ENCODE data around the gene HOXD9.

Gene HOXD9

DNA sequence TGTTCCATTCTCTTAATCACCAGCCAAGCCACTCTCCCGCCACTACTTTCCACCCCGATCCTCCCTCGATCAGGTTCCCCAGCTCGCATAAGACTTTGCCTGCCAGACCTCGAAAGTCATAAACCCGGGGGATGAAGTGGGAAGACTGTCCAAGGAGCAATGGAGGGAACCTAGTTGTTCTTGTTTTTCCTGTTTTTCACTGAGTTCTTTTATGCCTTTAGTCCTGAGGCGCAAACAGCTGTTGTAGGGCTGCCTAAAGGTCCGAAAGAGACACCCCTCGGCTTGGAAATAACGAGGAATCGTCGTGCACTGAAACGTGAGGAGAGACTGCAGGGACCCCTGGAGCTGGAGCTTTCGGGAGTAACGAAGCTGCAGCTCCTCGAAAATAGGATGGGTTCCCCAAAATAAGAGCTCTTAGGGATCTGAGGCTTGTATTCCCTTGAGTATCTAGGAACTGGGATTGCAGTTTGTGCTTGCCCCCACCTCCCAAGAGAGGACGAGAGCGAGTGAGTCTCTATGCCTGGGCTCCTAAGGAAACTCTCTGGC lies 24.6 kb upstream of the HOXD9 start:
- Histone ChIP-seq H3K4me1 (peaks cover 9% of the 10 kb centered on the region), H3K9ac (no peak overlapping the region), H3K27ac (no peak overlapping the region), H3K36me3 (no peaks in the 10 kb centered on the region), H3K4me2 (peak overlapping the region; percentile 78), H3K27me3 (peaks cover 100% of the 10 kb centered on the region), H4K20me1 (peaks cover 93% of the 10 kb centered on the region), H3K9me3 (peaks cover 48% of the 10 kb centered on the region), H3K4me3 (peak overlapping the region; percentile 59; the same call in 1 of the 2 replicates)
- no peak for TF ChIP-seq Cebpa-rat (IDR thresholded peaks at IDR 0.05)

DNA sequence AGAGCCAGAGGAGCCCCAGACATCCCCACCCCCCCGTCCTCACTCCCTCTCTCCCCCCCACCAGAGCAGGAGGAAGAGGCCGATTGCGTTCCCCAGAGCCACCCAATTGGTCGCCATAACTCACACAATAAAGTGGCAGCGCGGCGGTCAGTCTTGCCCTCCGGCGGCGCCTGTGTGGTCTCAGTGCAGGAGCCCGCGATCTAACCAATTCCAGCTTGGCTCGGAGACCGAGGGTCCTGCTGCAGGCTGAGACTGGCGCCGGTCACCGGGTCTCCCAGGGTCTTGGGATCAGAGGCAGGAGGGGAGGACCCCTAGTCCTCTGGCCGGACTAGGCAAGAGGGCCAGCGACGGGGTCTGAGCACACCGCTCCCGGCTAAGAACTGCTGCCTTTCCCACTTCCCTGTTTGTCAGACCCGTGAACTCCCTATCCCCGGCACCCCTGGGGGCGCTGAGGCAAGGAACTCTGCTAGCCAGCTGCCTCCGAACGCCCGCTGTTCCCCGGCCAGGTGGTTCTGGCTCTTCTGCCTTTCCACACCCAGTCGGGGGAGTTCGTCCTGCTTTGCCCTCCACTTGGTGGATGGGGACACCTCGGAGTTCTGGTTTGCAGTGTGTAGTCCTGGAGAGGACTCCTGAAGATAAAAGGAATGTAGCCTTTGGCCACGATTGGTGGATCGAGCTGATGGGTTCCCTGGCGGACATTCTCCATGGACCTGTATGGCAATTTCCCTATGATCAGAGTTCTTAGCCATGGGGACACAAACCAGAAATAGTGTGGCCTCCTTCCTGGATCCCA lies 24.0 kb upstream of the HOXD9 start:
- peaks cover 92% of the 10 kb centered on the region for H4K20me1 ChIP-seq
- peaks cover 9% of the 10 kb centered on the region for H3K4me1 ChIP-seq
- H3K4me2 ChIP-seq: no peak overlapping the region
- no peak overlapping the region for H3K4me3 ChIP-seq
- H3K36me3 ChIP-seq: no peaks in the 10 kb centered on the region
- H3K27me3 ChIP-seq: peaks cover 100% of the 10 kb centered on the region
- no peak overlapping the region for H3K9ac ChIP-seq
- H3K9me3 ChIP-seq: peaks cover 46% of the 10 kb centered on the region
- no peak for TF ChIP-seq Cebpa-rat (IDR thresholded peaks at IDR 0.05)
- no peak overlapping the region for H3K27ac ChIP-seq

DNA sequence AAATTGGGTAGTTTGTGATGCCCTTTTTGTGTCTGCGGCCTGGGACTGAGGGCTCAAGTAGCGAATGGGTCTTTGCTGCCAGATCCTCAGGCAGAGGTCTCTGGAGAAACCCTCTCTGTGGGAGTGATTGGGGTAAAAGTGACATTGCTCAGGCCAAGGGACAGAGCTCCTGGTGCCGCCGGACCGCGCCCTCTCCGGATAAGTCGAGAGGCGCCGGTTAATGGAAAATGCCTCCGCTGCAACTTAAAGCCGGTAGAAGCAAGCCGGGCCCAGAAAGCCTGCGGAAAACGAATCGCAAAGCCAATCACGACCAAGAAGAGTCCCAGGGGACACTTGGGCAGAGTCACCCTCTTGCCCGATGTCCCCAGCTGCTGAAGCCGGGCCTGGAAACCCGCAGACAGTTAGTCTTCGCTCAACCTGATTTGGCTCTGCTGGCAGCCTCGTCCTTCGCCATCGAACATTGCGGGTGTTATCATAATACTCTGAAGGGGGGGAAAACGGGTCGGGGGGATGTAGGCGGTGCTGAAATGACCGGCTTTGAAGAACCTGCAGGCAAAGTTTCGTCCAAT lies 23.3 kb upstream of the HOXD9 start:
- no peak overlapping the region for H3K27ac ChIP-seq
- no peak overlapping the region for H3K4me2 ChIP-seq
- H3K4me1 ChIP-seq: peaks cover 9% of the 10 kb centered on the region
- H3K4me3 ChIP-seq: no peak overlapping the region
- H3K27me3 ChIP-seq: peaks cover 100% of the 10 kb centered on the region
- peaks cover 90% of the 10 kb centered on the region for H4K20me1 ChIP-seq
- no peak overlapping the region for H3K9ac ChIP-seq
- H3K9me3 ChIP-seq: peaks cover 51% of the 10 kb centered on the region
- no peaks in the 10 kb centered on the region for H3K36me3 ChIP-seq
- no peak for TF ChIP-seq Cebpa-rat (IDR thresholded peaks at IDR 0.05)

DNA sequence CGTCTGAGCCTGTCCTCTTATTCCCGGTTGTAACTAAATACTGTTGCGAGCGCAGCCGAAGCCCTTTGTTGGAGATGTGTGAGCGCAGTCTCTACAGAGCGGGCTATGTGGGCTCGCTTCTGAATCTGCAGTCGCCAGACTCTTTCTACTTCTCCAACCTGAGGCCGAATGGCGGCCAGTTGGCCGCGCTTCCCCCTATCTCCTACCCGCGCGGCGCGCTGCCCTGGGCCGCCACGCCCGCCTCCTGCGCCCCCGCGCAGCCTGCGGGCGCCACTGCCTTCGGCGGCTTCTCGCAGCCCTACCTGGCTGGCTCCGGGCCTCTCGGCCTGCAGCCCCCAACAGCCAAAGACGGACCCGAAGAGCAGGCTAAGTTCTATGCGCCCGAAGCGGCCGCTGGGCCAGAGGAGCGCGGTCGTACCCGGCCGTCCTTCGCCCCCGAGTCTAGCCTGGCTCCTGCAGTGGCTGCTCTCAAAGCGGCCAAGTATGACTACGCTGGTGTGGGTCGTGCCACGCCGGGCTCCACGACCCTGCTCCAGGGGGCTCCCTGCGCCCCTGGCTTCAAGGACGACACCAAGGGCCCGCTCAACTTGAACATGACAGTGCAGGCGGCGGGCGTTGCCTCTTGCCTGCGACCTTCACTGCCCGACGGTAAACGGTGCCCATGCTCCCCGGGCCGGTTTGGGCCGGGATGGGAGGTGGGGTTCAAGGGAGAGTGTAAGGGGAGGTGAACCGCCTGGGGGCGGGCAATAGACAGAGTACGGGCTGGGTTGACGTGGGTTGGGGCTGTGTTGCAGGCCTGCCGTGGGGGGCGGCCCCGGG lies 22.6 kb upstream of the HOXD9 start, which contains the start of gene HOXD12:
Gene HOXD12, plus strand, starts transcription at position 68 of the 819 bp plus-strand sequence. Its CDS starts 7 bp downstream, at position 75.
- Histone ChIP-seq H3K27ac (no peak within 1 kb of the TSS), H3K4me3 (no peak within 1 kb of the TSS), H3K27me3 (peaks cover 100% of the 10 kb centered on the region), H3K9ac (no peak within 1 kb of the TSS), H3K4me2 (no peak within 1 kb of the TSS), H3K36me3 (no peaks in the 10 kb centered on the region), H3K9me3 (peaks cover 57% of the 10 kb centered on the region), H4K20me1 (peaks cover 83% of the 10 kb centered on the region), H3K4me1 (peaks cover 9% of the 10 kb centered on the region)
- TF ChIP-seq Cebpa-rat (IDR thresholded peaks at IDR 0.05): no peak

DNA sequence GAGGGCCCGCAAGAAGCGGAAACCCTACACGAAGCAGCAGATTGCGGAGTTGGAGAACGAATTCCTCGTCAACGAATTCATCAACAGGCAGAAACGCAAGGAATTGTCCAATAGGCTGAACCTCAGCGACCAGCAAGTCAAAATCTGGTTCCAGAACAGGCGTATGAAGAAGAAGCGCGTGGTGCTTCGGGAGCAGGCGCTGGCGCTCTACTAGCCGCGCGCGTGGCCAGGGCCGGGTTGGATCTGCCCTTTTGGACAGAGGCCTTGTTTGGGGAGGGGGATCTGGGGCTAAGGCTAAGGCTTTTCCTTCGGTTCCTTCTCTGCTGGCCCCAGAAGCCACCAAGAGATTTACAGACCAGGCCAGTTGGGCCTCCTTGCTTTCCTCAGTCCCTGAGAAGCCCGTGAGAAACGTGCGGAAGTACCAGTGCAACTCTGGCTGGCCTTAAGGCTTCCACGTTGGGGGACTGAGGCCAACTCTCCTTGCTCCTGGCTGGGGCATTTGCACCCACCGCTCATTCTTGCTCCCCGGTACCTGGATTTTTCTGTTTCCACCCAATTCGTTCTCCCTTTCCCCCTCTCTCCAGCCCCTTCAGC lies 21.9 kb upstream of the HOXD9 start:
- H3K4me3 ChIP-seq: no peak overlapping the region
- H3K4me1 ChIP-seq: peaks cover 9% of the 10 kb centered on the region
- H4K20me1 ChIP-seq: peaks cover 76% of the 10 kb centered on the region

DNA sequence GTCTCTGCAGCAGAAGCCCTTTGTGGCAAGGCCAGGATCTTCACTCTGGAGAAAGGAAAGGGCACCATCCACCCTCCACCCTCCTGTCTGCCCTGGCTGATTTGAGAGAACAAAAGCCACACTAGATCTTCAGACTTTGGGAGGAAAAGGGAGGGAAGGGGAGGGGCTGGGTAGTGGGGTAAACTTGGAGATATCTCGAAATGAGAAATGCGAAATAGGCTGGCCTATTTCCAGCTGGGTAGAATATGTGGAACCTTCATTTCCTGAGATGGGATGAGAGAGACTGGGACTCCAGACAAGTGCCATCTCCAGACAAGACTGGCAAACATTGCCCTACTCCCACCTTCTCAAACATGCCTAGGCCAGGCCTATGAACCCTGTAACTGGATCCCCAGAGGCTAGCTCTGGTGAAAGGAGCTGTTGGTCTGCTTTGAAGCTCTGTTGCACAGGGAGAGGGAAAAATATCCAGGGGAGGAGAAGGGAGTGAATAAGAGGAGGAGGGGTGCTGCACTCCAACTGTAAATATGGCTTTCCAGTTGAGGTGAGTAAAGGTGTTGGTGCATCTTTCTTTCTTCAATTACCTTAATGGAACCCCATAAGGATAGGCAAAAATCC lies 21.2 kb upstream of the HOXD9 start:
- Histone ChIP-seq H3K4me2 (no peak overlapping the region), H3K36me3 (no peaks in the 10 kb centered on the region), H3K9ac (no peak overlapping the region), H3K4me3 (no peak overlapping the region), H4K20me1 (peaks cover 69% of the 10 kb centered on the region), H3K9me3 (peaks cover 71% of the 10 kb centered on the region), H3K27ac (no peak overlapping the region), H3K4me1 (peaks cover 9% of the 10 kb centered on the region), H3K27me3 (peaks cover 100% of the 10 kb centered on the region)
- no peak for TF ChIP-seq Cebpa-rat (IDR thresholded peaks at IDR 0.05)

More for the DNA sequence above, 21.9 kb upstream of the HOXD9 start:
- no peak overlapping the region for H3K9ac ChIP-seq
- H3K27ac ChIP-seq: no peak overlapping the region
- H3K4me2 ChIP-seq: no peak overlapping the region
- H3K27me3 ChIP-seq: peaks cover 100% of the 10 kb centered on the region
- H3K36me3 ChIP-seq: no peaks in the 10 kb centered on the region
- H3K9me3 ChIP-seq: peaks cover 65% of the 10 kb centered on the region
- no peak for TF ChIP-seq Cebpa-rat (IDR thresholded peaks at IDR 0.05)

DNA sequence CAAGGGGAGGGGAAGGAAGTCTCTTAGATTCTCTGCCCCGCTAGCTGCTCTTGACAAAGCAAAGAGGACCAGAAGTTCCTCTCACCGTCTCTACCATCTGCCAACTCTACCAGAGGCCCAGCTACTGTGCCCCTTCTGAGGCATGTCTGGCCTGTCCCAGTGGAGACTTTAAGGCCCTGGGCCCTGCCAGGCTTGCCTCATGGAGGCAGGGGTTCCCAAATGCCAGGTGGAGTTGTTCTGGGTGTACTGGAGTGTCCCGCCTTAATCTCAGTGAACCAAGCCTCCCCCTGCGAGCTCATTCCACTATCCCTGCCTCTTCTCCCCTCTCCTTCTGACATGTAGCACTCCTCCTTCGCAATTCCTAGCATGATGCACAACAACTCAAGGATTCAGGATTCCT lies 20.7 kb upstream of the HOXD9 start:
- Histone ChIP-seq H3K36me3 (no peaks in the 10 kb centered on the region), H3K9me3 (peaks cover 77% of the 10 kb centered on the region), H3K4me3 (no peak overlapping the region), H3K9ac (no peak overlapping the region), H4K20me1 (peaks cover 64% of the 10 kb centered on the region), H3K27ac (no peak overlapping the region), H3K4me1 (peaks cover 6% of the 10 kb centered on the region), H3K4me2 (no peak overlapping the region), H3K27me3 (peaks cover 100% of the 10 kb centered on the region)
- TF ChIP-seq Cebpa-rat (IDR thresholded peaks at IDR 0.05): no peak

DNA sequence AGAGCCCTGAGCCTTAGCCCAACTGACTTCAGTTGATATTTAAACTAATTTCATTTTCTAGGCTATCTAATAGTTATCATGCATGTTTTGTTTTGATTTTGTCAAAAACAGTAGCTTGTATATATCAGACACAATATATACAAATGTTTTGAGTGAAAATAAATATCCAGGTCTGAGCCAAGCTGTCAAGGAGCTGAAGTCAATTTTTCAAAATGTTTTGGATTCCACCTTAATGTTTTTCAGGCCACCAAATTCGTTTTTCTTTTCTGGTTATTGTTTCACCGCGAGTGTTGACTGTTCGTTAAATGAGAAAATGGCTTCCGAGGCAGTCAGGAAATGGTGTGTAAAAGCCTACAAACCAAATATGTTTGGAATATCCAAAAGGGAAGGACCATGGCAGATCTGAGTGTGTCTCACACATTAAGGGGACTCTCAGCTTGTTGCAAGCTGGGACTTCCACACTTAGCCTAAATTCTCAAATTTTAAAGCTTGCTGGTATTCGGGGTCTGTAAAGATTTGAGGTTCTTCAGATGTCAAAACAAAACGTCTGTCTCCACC lies 20.1 kb upstream of the HOXD9 start:
- peaks cover 58% of the 10 kb centered on the region; the same call in 1 of the 2 replicates for H4K20me1 ChIP-seq
- no peak overlapping the region for H3K27ac ChIP-seq
- no peak overlapping the region for H3K4me3 ChIP-seq
- H3K9ac ChIP-seq: no peak overlapping the region
- H3K9me3 ChIP-seq: peaks cover 82% of the 10 kb centered on the region
- no peak overlapping the region for H3K4me2 ChIP-seq
- H3K4me1 ChIP-seq: peaks cover under 1% of the 10 kb centered on the region
- no peaks in the 10 kb centered on the region for H3K36me3 ChIP-seq
- TF ChIP-seq Cebpa-rat (IDR thresholded peaks at IDR 0.05): no peak
- peaks cover 99% of the 10 kb centered on the region for H3K27me3 ChIP-seq

DNA sequence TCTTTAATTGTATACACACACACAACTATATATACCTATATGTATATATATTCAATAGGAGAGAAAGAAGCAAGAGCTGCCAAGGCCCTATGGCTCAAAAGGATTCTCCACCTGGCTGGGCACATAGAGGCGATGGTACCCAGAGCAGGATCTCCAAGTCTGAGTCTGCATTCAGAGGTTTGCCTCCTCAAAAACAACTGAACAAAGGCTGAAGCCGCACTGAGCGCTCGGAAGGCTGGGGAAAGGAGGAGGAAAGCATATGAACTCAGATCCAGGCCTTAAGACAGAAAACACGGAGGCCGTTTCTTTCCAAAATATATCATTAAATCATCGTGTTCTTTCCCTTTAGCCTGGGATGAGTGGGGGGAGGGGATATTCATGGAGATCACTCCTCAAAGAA lies 19.3 kb upstream of the HOXD9 start:
- Histone ChIP-seq H3K4me1 (no peaks in the 10 kb centered on the region), H3K4me3 (no peak overlapping the region), H3K36me3 (no peaks in the 10 kb centered on the region), H3K27me3 (peaks cover 95% of the 10 kb centered on the region), H3K9me3 (peaks cover 88% of the 10 kb centered on the region), H3K27ac (no peak overlapping the region), H3K4me2 (no peak overlapping the region), H4K20me1 (peaks cover 52% of the 10 kb centered on the region; the same call in 1 of the 2 replicates), H3K9ac (no peak overlapping the region)
- no peak for TF ChIP-seq Cebpa-rat (IDR thresholded peaks at IDR 0.05)

Measured in BLaER1 (cell line).